Measurements from ENCODE around the gene SH2D4B. TPM values are rescaled to one million over a fixed set of nuclear protein-coding genes. Genes with fewer than 3 reads are reported as not detected.

Gene SH2D4B
- polyA plus RNA-seq, 1 experiment: not detected

DNA sequence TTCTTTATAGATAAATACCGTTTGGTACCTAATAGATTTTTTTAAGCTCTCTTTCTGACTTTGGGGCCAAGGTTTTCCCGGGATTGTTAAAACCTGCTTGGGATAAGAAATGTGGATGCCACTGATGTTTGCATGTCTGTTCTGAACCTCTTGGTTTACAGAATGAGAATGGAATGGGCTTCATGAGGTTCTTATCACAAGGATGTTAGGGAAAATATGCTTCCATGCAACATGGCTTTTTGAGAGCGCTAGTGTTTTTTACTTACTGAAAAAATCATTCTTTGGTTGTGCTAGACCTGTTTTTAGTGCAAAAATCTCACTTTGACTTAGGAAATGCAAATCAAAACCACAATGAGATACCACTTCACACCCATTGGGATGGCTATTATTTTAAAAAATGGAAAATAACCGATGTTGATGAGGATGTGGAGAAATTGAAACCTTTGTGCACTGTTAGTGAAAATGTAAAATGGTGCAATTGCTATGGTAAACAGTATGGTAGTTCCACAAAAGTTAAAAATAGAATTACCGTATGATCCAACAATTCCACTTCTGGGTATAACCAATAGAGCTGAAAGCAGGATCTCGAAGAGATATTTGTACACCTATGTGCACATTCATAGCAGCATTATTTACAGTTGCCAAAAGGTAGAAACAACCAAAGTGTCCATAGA is 44.7 kb upstream of the SH2D4B start:
- H3K4me3 ChIP-seq (ENCODE audit: low read depth, low read length): no peak overlapping the region
- no peaks in the 10 kb centered on the region for H3K27me3 ChIP-seq (ENCODE audit: control insufficient read depth, insufficient read depth, low read length)
- no peak for DNase-seq (ENCODE audit: low read depth)
- H3K36me3 ChIP-seq (ENCODE audit: control insufficient read depth, insufficient read depth, low read length): peaks cover 7% of the 10 kb centered on the region
- CTCF ChIA-PET: interaction anchor here (0.6 to 0.8 kb wide), 2 partner anchors 11 to 37 kb away, joined by 3 read pairs; no protein-coding TSS in a partner anchor
- TF ChIP-seq, protein P1, sequence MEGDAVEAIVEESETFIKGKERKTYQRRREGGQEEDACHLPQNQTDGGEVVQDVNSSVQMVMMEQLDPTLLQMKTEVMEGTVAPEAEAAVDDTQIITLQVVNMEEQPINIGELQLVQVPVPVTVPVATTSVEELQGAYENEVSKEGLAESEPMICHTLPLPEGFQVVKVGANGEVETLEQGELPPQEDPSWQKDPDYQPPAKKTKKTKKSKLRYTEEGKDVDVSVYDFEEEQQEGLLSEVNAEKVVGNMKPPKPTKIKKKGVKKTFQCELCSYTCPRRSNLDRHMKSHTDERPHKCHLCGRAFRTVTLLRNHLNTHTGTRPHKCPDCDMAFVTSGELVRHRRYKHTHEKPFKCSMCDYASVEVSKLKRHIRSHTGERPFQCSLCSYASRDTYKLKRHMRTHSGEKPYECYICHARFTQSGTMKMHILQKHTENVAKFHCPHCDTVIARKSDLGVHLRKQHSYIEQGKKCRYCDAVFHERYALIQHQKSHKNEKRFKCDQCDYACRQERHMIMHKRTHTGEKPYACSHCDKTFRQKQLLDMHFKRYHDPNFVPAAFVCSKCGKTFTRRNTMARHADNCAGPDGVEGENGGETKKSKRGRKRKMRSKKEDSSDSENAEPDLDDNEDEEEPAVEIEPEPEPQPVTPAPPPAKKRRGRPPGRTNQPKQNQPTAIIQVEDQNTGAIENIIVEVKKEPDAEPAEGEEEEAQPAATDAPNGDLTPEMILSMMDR (IDR thresholded peaks at IDR 0.05; ENCODE audit: insufficient read depth, low read depth, low read length): no peak
- POLR2A ChIA-PET: interaction anchor here (0.6 kb wide), 1 partner anchor 906 kb away, joined by 6 read pairs; no protein-coding TSS in a partner anchor

DNA sequence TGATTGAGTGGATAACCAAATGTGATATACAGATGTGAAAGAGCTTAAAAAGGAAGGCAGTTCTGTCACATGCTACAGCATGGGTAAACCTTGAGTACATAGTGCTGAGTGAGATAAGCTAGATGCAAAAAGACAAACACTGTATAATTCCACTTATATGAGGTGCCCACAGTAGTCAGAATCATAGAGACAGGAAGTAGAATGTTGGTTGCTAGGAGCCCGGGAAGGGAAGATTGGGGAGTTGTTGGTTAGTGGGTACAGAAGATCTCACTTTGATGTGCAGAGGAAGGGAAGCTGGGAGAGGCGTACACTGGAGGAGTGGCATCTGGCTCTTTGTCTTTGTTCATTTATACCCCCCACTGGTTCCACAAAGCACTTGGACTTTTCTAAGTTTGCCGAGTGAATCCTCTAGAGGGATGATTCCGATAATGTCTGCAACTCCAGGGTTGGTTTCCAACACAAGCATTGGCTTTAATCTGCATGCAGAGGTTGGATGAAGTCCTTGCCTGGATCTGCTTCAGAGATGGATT is 44.1 kb upstream of the SH2D4B start:
- TF ChIP-seq, protein P1 (IDR thresholded peaks at IDR 0.05; ENCODE audit: insufficient read depth, low read depth, low read length): no peak
- POLR2A ChIA-PET: no interaction called here
- Histone ChIP-seq H3K36me3 (ENCODE audit: control insufficient read depth, insufficient read depth, low read length) (peaks cover 7% of the 10 kb centered on the region), H3K27me3 (ENCODE audit: control insufficient read depth, insufficient read depth, low read length) (no peaks in the 10 kb centered on the region), H3K4me3 (ENCODE audit: low read depth, low read length) (no peak overlapping the region)
- CTCF ChIA-PET: interaction anchor here (0.8 kb wide), 1 partner anchor 38 kb away, joined by 3 read pairs; no protein-coding TSS in a partner anchor
- DNase-seq (ENCODE audit: low read depth): no peak

DNA sequence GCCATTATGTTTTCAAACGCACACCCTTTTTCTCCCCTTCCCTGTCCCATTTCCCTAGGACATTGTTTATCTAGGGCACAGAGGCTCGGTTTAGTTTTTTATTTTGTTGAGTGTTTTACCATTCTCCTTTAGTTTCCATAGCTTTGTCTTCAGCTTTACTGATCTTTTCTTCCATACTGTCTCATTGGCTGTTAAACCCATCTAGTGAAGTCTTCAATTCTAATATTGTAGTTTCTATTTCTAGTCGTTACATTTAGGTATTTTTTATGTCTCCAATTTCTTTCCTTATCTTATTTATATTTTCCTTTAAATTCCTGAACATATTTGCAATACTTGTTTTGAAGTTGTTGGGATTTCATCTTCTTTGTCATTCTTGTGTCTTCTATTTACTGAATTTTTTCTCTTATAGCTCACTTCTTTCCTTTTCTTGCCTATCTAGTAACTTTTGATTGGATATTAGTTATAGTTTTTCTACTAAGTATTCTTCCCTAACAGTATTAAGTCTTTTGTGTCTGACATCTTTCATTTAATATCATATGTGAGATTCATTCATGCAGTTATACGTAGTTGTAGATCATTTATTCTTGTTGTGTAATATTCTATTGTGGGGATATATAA is 41.0 kb upstream of the SH2D4B start:
- no peak for DNase-seq (ENCODE audit: low read depth)
- ChIA-PET CTCF (interaction anchor here (0.6 to 19.0 kb wide), 3 partner anchors 9 to 45 kb away, joined by 4 to 661 read pairs (median 11); partner anchors contain the start of gene TSPAN14), POLR2A (no interaction called here)
- Histone ChIP-seq H3K27me3 (ENCODE audit: control insufficient read depth, insufficient read depth, low read length) (no peaks in the 10 kb centered on the region), H3K4me3 (ENCODE audit: low read depth, low read length) (no peak overlapping the region), H3K36me3 (ENCODE audit: control insufficient read depth, insufficient read depth, low read length) (no peaks in the 10 kb centered on the region)
- TF ChIP-seq, protein P1 (IDR thresholded peaks at IDR 0.05; ENCODE audit: insufficient read depth, low read depth, low read length): no peak

DNA sequence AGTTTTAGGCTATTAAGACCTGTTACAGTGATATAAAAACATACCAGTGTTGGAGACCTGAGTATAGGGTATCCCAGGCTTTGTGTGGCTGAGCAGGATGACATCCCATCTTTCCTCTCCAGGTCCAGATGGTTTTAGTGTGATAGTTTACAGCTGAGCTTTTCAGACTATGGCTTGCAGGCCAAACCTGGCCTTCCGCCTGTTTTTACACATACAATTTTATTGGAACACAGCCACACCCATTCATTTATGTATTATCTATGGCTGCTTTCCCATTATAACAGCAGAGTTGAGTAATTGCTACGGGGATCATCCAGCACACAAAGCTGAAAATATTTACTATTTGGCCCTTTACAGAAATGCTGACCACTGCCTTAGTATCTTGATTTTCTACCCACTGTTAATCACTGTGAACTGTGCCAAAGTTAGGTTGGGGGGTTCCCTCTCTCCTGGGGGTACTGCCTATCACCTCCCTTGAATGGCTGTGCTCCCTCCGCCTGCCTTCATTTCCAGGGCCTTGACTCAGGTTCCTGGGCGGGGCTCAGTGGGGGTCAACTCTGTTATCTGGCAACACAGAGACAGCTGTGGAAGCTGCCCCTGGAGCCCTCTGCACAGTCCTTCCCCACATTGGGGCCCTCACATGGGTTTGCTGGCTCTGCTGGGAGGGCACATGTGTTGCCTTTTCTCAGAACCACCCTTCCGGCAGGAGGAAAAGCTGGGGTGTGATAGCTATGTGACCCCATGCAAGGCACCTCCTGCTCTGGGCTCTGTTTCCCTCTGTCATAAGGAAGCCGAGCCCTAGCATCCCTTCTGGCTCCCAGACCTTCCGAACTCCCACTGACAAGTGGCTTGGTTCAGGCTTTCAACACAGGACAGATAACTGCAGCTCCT is 40.3 kb upstream of the SH2D4B start:
- TF ChIP-seq, protein P1 (IDR thresholded peaks at IDR 0.05; ENCODE audit: insufficient read depth, low read depth, low read length): no peak
- Histone ChIP-seq H3K27me3 (ENCODE audit: control insufficient read depth, insufficient read depth, low read length) (no peaks in the 10 kb centered on the region), H3K36me3 (ENCODE audit: control insufficient read depth, insufficient read depth, low read length) (no peaks in the 10 kb centered on the region), H3K4me3 (ENCODE audit: low read depth, low read length) (no peak overlapping the region)
- POLR2A ChIA-PET: interaction anchor here (0.7 kb wide), 1 partner anchor 11 kb away, joined by 3 read pairs; no protein-coding TSS in a partner anchor
- CTCF ChIA-PET: interaction anchor here (0.6 to 19.0 kb wide), 5 partner anchors 8 to 46 kb away, joined by 3 to 661 read pairs (median 10); partner anchors contain the start of gene TSPAN14
- peak; percentile 20 for DNase-seq (ENCODE audit: low read depth)

Measured in BJ (cell line).